Activated CD4-positive, CD25-positive, alpha-beta regulatory T cell treated with anti-CD3 and anti-CD28 coated beads, Interleukin-2, amount 50 U/mL, for 24 hours (primary cell): ENCODE measurements around the gene DMXL1.
"Not testable (repeated sequence)": the region's sequence is repeated elsewhere in the genome, so short reads cannot be mapped to it uniquely, and the experiment has no call there.

Source experiments
- ATAC-seq, 2 donors: fragments of 150-1000 bp; cut with Tn5 transposase; one replicate each; pipeline ENCODE4 v1.10.0; 2021; ENCODE audit warnings: mild to moderate bottlenecking in 1 of 2, moderate library complexity in 1 of 2

The DMXL1 gene

GRCh38 chr5:119071561-119071995 is 691 bp downstream of the DMXL1 start:
- ATAC-seq = no peak

- no peak for ATAC-seq
These were observed 1.6 kb downstream of the DMXL1 start for GRCh38 chr5:119072496-119072895.

- ATAC-seq = not testable (repeated sequence)
These were observed 3.0 kb downstream of the DMXL1 start for GRCh38 chr5:119073746-119074337.

GRCh38 chr5:119074419-119074818 is 3.5 kb downstream of the DMXL1 start:
- no peak for ATAC-seq

GRCh38 chr5:119075269-119075668 is 4.4 kb downstream of the DMXL1 start:
- ATAC-seq = not testable (repeated sequence)

GRCh38 chr5:119076080-119076479 is 5.2 kb downstream of the DMXL1 start:
- no peak for ATAC-seq

GRCh38 chr5:119077444-119077843 is 6.6 kb downstream of the DMXL1 start:
- no peak for ATAC-seq

GRCh38 chr5:119078071-119078846 is 7.4 kb downstream of the DMXL1 start:
- no peak for ATAC-seq

- ATAC-seq = no peak
These were observed 8.0 kb downstream of the DMXL1 start for GRCh38 chr5:119078861-119079260.

GRCh38 chr5:119079318-119079921 is 8.5 kb downstream of the DMXL1 start:
- ATAC-seq = peak; percentile 90 to 92

GRCh38 chr5:119080936-119081335 is 10.0 kb downstream of the DMXL1 start:
- ATAC-seq = no peak

GRCh38 chr5:119082691-119083090 is 11.8 kb downstream of the DMXL1 start:
- no peak for ATAC-seq

GRCh38 chr5:119083679-119084078 is 12.8 kb downstream of the DMXL1 start:
- no peak for ATAC-seq

- ATAC-seq = no peak
These were observed 17.6 kb downstream of the DMXL1 start for GRCh38 chr5:119088438-119088837.

- no peak for ATAC-seq
These were observed 24.7 kb downstream of the DMXL1 start for GRCh38 chr5:119095611-119096010.

- ATAC-seq = no peak
These were observed 35.1 kb downstream of the DMXL1 start for GRCh38 chr5:119105971-119106370.

GRCh38 chr5:119112151-119112550 is 41.3 kb downstream of the DMXL1 start:
- no peak for ATAC-seq

- ATAC-seq = no peak
These were observed 46.4 kb downstream of the DMXL1 start for GRCh38 chr5:119117237-119117636.

- no peak for ATAC-seq
These were observed 47.1 kb downstream of the DMXL1 start for GRCh38 chr5:119118000-119118399.

GRCh38 chr5:119120893-119121292 is 50.0 kb downstream of the DMXL1 start:
- no peak for ATAC-seq

GRCh38 chr5:119122474-119122873 is 51.6 kb downstream of the DMXL1 start:
- not testable (repeated sequence) for ATAC-seq

GRCh38 chr5:119123280-119123679 is 52.4 kb downstream of the DMXL1 start:
- ATAC-seq = no peak

GRCh38 chr5:119129770-119130169 is 58.9 kb downstream of the DMXL1 start:
- no peak for ATAC-seq
